Esophagus muscularis mucosa (tissue), 4 donors: Measurements from ENCODE around the gene RUSF1.

Source experiments
- EP300 ChIP-seq: sonication (generic); formaldehyde crosslinking; IDR thresholded peaks from one replicate; pipeline ENCODE4 v1.6.1; 2017; ENCODE audit warnings: antibody characterized with exemption
- POLR2A ChIP-seq: fragments of 450-650 bp; IDR thresholded peaks from one replicate; pipeline ENCODE4 v1.6.1; 2017; ENCODE audit warnings: antibody characterized with exemption, moderate library complexity, mild to moderate bottlenecking, low read depth
- POLR2AphosphoS5 ChIP-seq, 2 donors: sonication (generic); formaldehyde crosslinking; IDR thresholded peaks; one replicate each; pipeline ENCODE4 v1.6.1; 2017; ENCODE audit warnings: antibody characterized with exemption in 2 of 2
- TF ChIP-seq, protein P1 (sequence below), 3 experiments: fragments of 200-600 bp in 2 of 3; fragments of 450-650 bp in 1 of 3; sonication (generic) in 2 of 3; IDR thresholded peaks; one replicate each; pipeline ENCODE4 v1.5.1; 2017 to 2019; ENCODE audit warnings: antibody characterized with exemption in 3 of 3, mild to moderate bottlenecking in 2 of 3, moderate library complexity in 1 of 3

DNA sequence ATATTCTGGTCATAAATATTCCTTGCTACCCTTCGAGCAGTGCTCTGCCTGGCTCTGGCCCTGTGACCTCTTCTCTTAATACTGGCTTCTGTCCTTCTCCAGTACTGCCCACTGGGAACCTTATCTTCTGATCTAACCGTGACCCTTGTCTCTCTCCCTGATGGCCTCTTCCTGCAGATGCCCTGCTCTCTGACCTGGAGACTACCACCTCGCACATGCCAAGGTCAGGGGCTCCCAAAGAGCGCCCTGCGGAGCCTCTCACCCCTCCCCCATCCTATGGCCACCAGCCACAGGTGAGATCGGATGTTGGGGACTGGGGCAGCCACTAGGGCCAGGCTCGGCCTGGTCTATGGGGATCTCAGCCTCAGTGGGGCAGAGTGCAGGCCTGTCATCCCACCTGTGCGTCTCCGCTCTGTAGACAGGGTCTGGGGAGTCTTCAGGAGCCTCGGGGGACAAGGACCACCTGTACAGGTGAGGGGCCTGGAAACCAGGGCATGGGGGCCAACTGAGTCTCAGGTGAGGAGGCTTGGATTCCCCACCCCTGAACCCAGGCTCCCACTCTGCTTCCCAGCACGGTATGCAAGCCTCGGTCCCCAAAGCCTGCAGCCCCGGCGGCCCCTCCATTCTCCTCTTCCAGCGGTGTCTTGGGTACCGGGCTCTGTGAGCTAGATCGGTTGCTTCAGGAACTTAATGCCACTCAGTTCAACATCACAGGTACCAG is 34.8 kb downstream of the RUSF1 start:
- TF ChIP-seq, protein P1, sequence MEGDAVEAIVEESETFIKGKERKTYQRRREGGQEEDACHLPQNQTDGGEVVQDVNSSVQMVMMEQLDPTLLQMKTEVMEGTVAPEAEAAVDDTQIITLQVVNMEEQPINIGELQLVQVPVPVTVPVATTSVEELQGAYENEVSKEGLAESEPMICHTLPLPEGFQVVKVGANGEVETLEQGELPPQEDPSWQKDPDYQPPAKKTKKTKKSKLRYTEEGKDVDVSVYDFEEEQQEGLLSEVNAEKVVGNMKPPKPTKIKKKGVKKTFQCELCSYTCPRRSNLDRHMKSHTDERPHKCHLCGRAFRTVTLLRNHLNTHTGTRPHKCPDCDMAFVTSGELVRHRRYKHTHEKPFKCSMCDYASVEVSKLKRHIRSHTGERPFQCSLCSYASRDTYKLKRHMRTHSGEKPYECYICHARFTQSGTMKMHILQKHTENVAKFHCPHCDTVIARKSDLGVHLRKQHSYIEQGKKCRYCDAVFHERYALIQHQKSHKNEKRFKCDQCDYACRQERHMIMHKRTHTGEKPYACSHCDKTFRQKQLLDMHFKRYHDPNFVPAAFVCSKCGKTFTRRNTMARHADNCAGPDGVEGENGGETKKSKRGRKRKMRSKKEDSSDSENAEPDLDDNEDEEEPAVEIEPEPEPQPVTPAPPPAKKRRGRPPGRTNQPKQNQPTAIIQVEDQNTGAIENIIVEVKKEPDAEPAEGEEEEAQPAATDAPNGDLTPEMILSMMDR (IDR thresholded peaks at IDR 0.05): no peak
- TF ChIP-seq POLR2A (no peak), POLR2AphosphoS5 (IDR thresholded peaks at IDR 0.05) (no peak), EP300 (no peak)
